HG03520 (cell line): ENCODE data around the gene HLA-DPB1.

Experiments
- ATAC-seq: cut with Tn5 transposase; IDR thresholded peaks from one replicate; pipeline ENCODE4 v1.9.1; 2021; ENCODE audit warnings: mild to moderate bottlenecking, moderate library complexity; ENCODE audit not compliant: unreplicated experiment

HLA-DPB1 gene

DNA sequence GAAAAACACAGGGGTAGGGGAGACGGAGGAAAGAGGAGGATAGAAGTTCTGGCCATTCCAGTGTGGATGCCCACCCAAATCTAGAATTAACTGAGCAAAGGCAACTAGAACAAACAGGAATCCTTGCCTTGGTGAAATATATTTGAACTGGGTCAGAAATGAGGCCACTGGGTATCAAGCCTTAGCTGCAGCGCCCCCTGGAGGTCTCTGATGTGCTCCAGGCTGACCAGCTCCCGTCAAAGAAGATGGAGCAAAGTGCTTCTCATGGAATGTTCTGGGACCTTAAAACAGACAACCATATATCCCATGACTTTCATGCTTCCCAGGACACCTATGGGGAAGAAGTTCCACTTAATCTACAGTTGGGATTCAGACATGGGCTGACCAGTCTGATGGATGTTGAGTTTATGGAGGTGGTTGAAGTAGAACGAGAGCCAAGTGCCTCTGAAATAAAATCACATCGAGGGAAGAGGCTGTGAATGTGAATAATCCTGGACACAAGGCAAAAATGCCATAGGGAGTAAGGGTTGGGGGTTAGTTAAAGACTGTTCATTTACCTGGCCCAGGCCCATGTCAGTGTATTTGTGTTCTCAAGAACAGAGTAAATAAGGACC lies 50.4 kb downstream of the HLA-DPB1 start:
- no peak for ATAC-seq

DNA sequence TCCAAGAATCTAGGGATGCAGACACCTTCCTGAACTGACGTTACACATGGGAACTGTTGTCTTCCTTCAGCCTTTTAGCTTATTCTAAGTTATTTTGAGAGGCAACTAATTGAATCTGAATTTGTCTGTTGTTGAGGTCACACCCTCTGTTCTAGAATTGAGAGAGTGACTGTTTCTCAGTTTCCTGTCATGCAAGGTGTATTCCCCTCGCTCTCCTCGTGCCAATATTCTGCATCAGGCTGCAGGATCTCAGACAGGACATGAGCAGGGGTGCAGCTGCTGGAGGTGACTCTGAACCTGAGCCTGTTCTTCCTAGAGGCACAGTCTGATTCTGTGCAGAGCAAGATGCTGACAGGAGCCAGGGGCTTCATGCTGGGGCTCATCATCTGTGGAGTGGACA lies 52.5 kb downstream of the HLA-DPB1 start:
- no peak for ATAC-seq

DNA sequence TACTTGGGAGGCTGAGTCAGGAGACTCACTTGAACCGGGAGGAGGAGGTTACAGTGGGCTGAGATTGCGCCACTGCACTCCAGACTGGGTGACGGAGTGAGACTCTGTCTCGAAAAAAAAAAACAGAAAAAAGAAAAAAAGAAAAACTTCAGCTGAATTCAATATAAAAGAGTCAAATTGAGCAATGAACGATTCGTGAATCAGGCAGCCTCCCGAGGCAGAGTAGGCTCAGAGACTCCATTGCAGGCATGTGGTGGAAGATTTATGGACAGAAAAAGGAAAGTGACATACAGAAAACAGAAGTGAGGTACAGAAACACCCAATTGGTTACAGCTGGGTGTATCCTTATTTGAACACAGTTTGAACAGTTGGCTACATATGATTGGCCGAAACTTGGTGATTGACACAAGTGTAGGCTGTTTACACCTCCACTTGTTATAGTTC lies 56.3 kb downstream of the HLA-DPB1 start:
- no peak for ATAC-seq

DNA sequence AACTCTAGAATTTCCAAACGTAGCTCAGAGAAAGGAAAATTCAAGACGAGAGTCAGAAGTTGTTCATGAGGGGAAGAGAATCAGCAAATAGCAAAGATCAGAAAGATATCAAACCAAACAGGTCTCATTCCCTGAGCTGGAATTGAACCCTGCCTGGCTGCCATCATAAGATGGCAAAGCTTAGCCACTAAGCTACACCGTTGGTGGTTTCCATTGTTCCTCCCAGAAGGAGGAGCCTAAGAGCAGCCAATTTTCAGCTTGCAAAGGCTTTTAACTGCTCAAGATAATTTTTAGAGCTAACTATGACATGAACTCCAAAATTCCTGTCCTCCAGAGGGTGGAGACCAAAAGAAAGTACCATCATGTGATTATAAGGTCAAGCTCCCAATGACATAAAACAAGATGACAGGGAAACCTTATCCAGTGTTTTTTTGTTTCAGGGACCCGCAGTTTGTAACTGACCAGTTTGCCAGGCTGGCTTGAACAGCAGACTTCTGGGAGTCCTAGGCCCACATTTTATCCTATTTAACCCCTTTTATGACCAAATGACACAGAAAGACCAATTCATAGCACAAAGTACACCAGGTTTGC lies 60.6 kb downstream of the HLA-DPB1 start:
- no peak for ATAC-seq
